ENCODE results near the gene NANS.
A peak's percentile ranks its signal among the peaks of the same experiment; 100 is the strongest.
"Not testable (repeated sequence)": the region's sequence is repeated elsewhere in the genome, so short reads cannot be mapped to it uniquely, and the experiment has no call there.

Gene NANS

GRCh38 chr9:98056269-98057137 is at the start of gene NANS:
Gene NANS, plus strand, starts transcription at chr9:98056732. Its CDS starts 77 bp downstream, at chr9:98056809.
- DNase-seq, result peak; percentile 96

DNA sequence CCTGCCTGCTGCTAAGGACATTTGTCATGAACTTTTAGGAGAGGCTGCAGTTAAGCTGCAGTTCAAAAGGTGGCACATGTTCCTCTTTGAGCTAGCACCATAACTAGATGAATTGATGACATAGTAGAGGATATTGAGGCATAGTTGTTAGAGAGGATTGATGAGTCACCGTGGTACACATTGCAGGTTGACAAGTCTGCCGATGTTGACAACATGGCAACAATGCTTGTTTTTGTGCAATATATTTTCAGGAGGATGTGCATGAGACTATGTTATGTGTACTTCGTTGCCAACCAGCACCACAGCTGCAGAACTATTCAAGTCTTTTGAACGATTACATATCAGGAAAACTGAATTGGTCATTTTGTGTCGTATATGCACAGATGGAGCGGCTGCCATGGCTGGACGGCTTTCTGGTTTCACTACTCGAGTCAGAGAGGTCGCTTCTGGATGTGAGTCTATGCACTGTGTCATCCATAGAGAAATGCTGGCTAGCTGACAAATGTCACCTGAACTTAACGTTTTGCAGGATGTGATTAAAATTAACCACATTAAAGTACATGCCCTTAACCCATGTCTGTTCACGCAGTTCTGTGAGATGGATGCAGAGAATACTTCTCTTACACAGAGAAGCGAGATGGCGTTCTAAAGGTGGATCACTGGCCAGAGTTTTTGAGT is 49.1 kb upstream of the NANS start:
- DNase-seq, result no peak

GRCh38 chr9:98008764-98009163 is 47.8 kb upstream of the NANS start:
- no peak for DNase-seq

GRCh38 chr9:98009437-98009836 is 47.1 kb upstream of the NANS start:
- no peak for DNase-seq

GRCh38 chr9:98009936-98010335 is 46.6 kb upstream of the NANS start:
- DNase-seq, result no peak

DNA sequence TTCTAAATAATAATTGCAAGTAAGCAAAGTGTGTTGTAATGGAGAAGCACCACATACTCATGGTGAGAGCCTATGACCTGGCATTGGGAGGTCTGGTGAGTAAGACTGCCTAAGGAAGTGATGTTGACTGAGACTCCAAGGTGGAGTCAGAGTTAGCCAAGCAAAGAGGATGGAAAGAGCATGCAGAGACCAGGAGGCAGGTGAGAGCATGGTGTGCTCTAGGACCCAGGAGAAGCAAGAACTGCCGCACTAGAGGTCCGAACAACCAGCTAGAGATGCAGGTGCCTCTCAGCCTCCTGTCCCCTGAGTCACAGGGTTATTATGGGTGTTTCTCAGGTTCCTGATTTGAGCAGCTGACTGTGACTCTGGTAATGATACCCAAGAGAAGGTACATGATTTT is 46.1 kb upstream of the NANS start:
- peak; percentile 18 for DNase-seq

DNA sequence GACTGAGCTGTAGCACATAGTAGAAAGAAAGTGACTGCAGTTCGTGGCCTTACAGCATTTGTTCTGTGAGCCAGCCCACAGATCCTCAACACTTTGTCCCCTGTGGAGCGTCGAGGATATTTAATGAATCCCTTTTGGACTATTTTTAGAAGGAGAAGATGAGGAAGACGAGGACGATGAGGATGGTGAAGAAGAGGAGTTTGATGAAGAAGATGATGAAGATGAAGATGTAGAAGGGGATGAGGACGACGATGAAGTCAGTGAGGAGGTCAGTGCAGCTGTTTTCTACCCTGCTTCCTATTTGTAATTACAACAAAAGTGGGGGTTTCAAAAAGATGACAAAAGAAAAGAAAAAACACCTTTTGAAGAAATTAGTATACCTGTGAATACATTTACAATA is 45.4 kb upstream of the NANS start:
- no peak for DNase-seq

GRCh38 chr9:98016137-98016680 is 40.3 kb upstream of the NANS start:
- DNase-seq, result no peak

DNA sequence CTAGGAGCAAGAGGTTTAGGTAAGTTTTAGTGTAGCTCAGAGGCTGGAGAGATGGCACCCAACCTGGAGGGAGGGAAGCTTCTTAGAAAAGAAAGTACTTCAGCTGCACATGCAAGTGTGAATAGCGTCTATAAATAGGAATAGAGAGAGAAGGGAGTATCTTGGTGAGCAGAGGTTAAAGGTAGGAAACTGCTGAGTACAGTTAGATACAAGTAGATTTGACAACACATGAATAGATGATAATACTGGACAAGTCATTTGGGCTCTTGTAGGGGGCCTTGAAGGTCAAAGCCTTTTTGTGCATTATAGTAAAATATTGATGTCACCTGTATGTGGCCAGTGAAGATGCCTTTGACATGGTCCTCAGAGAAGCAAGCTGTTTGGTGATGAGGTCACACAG is 39.2 kb upstream of the NANS start:
- no peak for DNase-seq

- no peak for DNase-seq
Measured at GRCh38 chr9:98018347-98018746, 38.2 kb upstream of the NANS start.

- DNase-seq, result no peak
Measured at GRCh38 chr9:98019098-98019497, 37.4 kb upstream of the NANS start.

DNA sequence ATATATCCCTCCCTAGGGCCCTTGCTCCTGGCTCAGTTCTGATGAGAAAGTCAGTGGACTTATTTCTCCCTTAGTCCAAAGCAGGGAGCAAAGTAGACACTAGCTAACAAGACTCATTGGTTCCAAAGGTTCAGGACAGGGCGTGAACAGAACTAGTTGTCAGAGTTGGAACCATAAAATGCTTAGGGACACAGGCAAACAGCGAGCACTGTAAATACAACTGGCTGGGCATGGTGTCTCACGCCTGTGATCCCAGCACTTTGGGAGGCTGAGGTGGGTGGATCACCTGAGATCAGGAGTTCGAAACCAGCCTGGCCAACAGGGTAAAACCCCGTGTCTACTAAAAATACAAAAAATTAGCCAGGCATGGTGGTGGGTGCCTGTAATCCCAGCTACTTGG is 36.7 kb upstream of the NANS start:
- DNase-seq, result not testable (repeated sequence)

DNA sequence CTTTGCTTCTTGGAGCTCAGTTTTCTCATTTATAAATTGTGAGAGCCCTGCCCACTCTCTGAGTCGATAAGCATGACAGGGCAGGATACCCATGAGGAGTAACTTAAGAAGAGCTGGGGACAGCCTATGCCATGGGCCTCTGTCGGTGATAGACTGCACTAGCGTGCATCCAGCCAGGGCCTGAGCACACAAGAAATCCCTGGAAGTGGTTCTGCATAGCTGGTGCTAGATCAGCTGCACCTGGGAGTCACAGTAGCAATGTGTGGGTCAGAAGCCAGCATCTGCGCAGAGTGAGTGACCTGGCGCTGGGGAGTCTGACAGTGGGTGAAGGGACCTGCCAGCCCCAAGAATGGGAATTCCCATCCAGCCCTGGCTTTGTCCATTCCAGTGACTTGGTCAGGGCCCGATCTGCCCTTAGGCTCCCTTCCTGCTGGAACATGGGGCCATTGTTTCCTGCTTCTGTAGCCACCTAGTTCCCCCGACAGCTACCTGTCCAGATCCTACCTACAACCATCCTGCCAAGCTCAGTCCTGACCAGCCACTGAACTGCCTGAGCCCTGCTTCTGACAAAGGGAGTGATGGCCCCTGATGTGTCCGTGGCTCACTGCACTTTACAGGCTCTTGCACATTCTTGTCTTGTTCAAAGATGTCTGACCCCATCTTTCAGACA is 35.9 kb upstream of the NANS start:
- no peak for DNase-seq

GRCh38 chr9:98021306-98022040 is 35.1 kb upstream of the NANS start:
- DNase-seq, result no peak

- no peak for DNase-seq
Measured at GRCh38 chr9:98022447-98022846, 34.1 kb upstream of the NANS start.

GRCh38 chr9:98024702-98025101 is 31.8 kb upstream of the NANS start:
- DNase-seq, result no peak

DNA sequence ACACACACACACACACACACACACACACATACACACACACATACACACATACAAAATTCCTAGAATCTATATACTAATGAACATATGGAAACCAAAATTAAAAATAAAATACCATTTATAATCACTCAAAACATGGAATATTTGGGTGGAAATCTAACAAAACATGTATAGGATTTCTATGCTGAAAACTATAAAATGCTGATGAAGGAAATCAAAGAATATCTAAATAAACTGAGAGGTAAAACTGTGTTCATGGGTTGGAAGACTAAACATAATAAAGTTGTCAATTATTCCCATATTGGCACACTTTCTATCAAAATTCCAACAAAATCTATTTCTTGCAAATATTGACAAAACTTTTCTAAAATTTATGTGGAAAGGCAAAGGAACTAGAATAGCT is 25.4 kb upstream of the NANS start:
- DNase-seq, result no peak

GRCh38 chr9:98031935-98032334 is 24.6 kb upstream of the NANS start:
- DNase-seq, result no peak

GRCh38 chr9:98034593-98035546 is 21.7 kb upstream of the NANS start:
- peak; percentile 97 for DNase-seq

GRCh38 chr9:98037357-98037756 is 19.2 kb upstream of the NANS start:
- no peak for DNase-seq

- no peak for DNase-seq
Measured at GRCh38 chr9:98038958-98039357, 17.6 kb upstream of the NANS start.

GRCh38 chr9:98039607-98040017 is 16.9 kb upstream of the NANS start:
- no peak for DNase-seq

All from CD4-positive, alpha-beta T cell treated with Interleukin-17A for 4 hours (primary cell).